HG02840 (cell line): ENCODE results near the gene ECE2.
"Not testable (repeated sequence)": the region's sequence is repeated elsewhere in the genome, so short reads cannot be mapped to it uniquely, and the experiment has no call there.

Experiments
- ATAC-seq: cut with Tn5 transposase; IDR thresholded peaks from one replicate; pipeline ENCODE4 v1.9.1; 2021; ENCODE audit warnings: mild to moderate bottlenecking, moderate library complexity, moderate number of reproducible peaks; ENCODE audit not compliant: unreplicated experiment, low FRiP score

The ECE2 gene

GRCh38 chr3:184261854-184262763 lies 13.7 kb upstream of the ECE2 start:
- ATAC-seq = no peak

GRCh38 chr3:184262764-184263179 lies 13.1 kb upstream of the ECE2 start:
- no peak for ATAC-seq

GRCh38 chr3:184267249-184267648 lies 8.6 kb upstream of the ECE2 start:
- ATAC-seq = not testable (repeated sequence)

- no peak for ATAC-seq
Measured at GRCh38 chr3:184272269-184272668, 3.6 kb upstream of the ECE2 start.

- no peak for ATAC-seq
Measured at GRCh38 chr3:184275381-184275701, 481 bp upstream of the ECE2 start.

- no peak for ATAC-seq
Measured at GRCh38 chr3:184277366-184277765, 1.5 kb downstream of the ECE2 start.

- no peak for ATAC-seq
Measured at GRCh38 chr3:184282941-184283340, 7.1 kb downstream of the ECE2 start.

- no peak for ATAC-seq
Measured at GRCh38 chr3:184283681-184284080, 7.9 kb downstream of the ECE2 start.

- ATAC-seq = no peak
Measured at GRCh38 chr3:184284696-184285095, 8.9 kb downstream of the ECE2 start.

- ATAC-seq = no peak
Measured at GRCh38 chr3:184289426-184289938, 13.7 kb downstream of the ECE2 start.

- ATAC-seq = no peak
Measured at GRCh38 chr3:184290331-184290730, 14.5 kb downstream of the ECE2 start.

GRCh38 chr3:184291044-184291737 lies 15.4 kb downstream of the ECE2 start:
- ATAC-seq = no peak

- no peak for ATAC-seq
Measured at GRCh38 chr3:184291738-184292445, 16.1 kb downstream of the ECE2 start.

GRCh38 chr3:184295771-184296170 lies 19.9 kb downstream of the ECE2 start:
- ATAC-seq = no peak

GRCh38 chr3:184296616-184297015 lies 20.8 kb downstream of the ECE2 start:
- ATAC-seq = no peak

- peak; percentile 94 for ATAC-seq
Measured at GRCh38 chr3:184298759-184299487, 23.1 kb downstream of the ECE2 start, which contains the start of gene PSMD2. Gene PSMD2 (plus strand): TSS chr3:184299241. CDS start chr3:184299267, 26 bp downstream.

- no peak for ATAC-seq
Measured at GRCh38 chr3:184299488-184300377, 23.9 kb downstream of the ECE2 start.

- no peak for ATAC-seq
Measured at GRCh38 chr3:184300378-184300720, 24.5 kb downstream of the ECE2 start.

GRCh38 chr3:184305577-184305976 lies 29.8 kb downstream of the ECE2 start:
- ATAC-seq = no peak
